ENCODE measurements around the gene ADAMTS3. TPM values are rescaled to one million over a fixed set of nuclear protein-coding genes. Genes with fewer than 3 reads are reported as not detected.

The ADAMTS3 gene
- total and polyA plus RNA-seq, 7 experiments from 2014 or later = 0.07 TPM; not detected in 6

DNA sequence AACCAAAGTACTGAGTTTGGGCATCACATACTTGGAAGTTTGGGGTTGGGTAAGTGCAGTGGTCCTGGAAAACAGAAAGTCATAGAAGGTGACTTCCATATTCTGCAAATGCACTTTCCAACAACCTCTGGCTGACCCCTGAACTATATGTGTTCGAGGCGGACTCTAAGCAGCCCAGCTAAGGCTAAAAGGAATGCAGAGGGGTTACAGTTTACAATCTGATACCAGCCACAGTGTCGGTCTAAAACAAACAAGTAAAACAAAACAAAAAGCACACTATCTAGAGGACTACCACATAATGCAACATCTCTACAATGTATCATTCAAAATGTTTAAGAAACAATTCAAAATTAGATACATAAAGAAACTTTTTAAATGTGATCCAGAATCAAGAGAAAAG, 185.6 kb downstream of the ADAMTS3 start:
- ChIA-PET CTCF (no interaction called here), POLR2A (no interaction called here)
- peaks cover 0 to 8% (median 0%) of the 10 kb centered on the region in 5 donors for H3K27me3 Mint-ChIP-seq
- H3K27ac Mint-ChIP-seq = no peak overlapping the region
- ATAC-seq = no peak
- H3K4me1 ChIP-seq (ENCODE audit: control insufficient read depth in 2 of 2, insufficient read depth in 2 of 2, low read length in 2 of 2) = no peaks in the 10 kb centered on the region
- H3K4me1 Mint-ChIP-seq = no peaks in the 10 kb centered on the region
- no peak overlapping the region for H3K4me3 ChIP-seq (ENCODE audit: low read length)
- intact Hi-C loops (cut with micrococcal nuclease) = no loop called here
- H3K9me3 Mint-ChIP-seq = no peaks in the 10 kb centered on the region
- no peaks in the 10 kb centered on the region for H3K27me3 ChIP-seq (ENCODE audit: control insufficient read depth in 2 of 2, insufficient read depth in 2 of 2, low read length in 2 of 2)
- H3K36me3 Mint-ChIP-seq = no peaks in the 10 kb centered on the region
- H3K36me3 ChIP-seq (ENCODE audit: control insufficient read depth in 2 of 3, insufficient read depth in 3 of 3, low read length in 3 of 3) = no peaks in the 10 kb centered on the region
- H3K27ac ChIP-seq (ENCODE audit: low read depth, low read length) = no peak overlapping the region
- no peak overlapping the region for H3K4me3 Mint-ChIP-seq
- no peaks in the 10 kb centered on the region for H3K9me3 ChIP-seq (ENCODE audit: control insufficient read depth in 2 of 3, low read length in 3 of 3)
- no peak for DNase-seq

DNA sequence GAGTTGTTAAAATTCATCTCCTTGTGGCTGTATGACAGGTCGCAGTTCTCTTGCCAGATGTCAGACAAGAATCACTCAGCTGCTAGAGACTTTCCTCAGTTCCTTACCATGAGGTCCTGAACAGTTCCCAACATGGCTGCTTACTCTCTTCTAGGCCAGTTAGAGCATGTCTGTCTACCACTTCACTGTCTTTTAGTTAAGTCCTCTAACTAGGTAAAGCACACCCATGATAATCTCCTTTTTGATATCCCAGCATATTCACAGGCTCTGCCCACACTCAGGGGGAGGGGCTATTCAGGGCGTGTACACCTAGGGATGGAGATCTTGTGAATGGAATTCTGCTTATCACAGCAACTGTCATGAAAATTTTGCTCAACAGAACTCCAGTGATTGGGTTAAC, 190.1 kb downstream of the ADAMTS3 start:
- H3K27me3 ChIP-seq (ENCODE audit: control insufficient read depth in 2 of 2, insufficient read depth in 2 of 2, low read length in 2 of 2) = no peaks in the 10 kb centered on the region
- Mint-ChIP-seq H3K27me3 (peaks cover 0 to 8% (median 0%) of the 10 kb centered on the region in 5 donors), H3K4me1 (no peaks in the 10 kb centered on the region), H3K27ac (no peak overlapping the region), H3K9me3 (no peaks in the 10 kb centered on the region), H3K36me3 (no peaks in the 10 kb centered on the region), H3K4me3 (no peak overlapping the region)
- ChIA-PET POLR2A (no interaction called here), CTCF (no interaction called here)
- no peaks in the 10 kb centered on the region for H3K9me3 ChIP-seq (ENCODE audit: control insufficient read depth in 2 of 3, low read length in 3 of 3)
- H3K36me3 ChIP-seq (ENCODE audit: control insufficient read depth in 2 of 3, insufficient read depth in 3 of 3, low read length in 3 of 3) = no peaks in the 10 kb centered on the region
- H3K4me1 ChIP-seq (ENCODE audit: control insufficient read depth in 2 of 2, insufficient read depth in 2 of 2, low read length in 2 of 2) = no peaks in the 10 kb centered on the region
- no peak overlapping the region for H3K27ac ChIP-seq (ENCODE audit: low read depth, low read length)
- DNase-seq (no peak), ATAC-seq (no peak)
- no peak overlapping the region for H3K4me3 ChIP-seq (ENCODE audit: low read length)
- intact Hi-C loops (cut with micrococcal nuclease) = no loop called here

DNA sequence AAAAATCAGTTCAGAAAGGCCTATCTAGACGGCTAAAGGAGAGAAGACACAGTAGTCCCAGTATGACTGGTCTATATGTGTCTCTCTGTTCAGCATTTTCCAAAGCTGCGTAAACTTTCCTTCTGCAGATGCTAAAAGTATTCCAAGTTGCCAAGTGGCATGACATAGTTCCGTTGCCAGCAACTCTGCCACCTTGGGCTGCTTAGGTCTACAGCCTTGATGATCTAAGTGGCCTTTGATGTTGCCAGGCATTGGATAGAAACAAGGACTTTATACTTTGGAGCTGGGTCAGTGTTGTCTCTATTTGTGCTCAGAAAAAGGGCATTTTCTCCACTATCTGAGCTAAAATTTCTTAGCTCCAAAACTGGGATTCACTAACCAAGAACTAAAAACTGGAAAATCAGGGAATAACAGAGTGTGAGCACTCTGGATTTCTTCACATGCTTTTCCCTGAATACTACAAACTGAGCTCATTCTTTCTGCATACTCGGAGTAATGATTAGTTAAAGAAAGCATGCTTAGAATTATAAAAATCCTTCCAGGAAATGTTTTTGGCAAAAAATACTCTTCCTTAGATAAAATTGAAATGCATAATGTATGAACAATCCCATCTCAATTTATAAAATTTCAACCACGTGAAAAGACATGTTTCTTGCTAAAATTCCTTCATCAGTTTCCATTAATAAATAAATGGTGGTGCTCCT, 191.4 kb downstream of the ADAMTS3 start:
- H3K27me3 Mint-ChIP-seq = peaks cover 0 to 8% (median 0%) of the 10 kb centered on the region in 5 donors
- ChIA-PET CTCF (no interaction called here), POLR2A (no interaction called here)
- no peaks in the 10 kb centered on the region for H3K9me3 ChIP-seq (ENCODE audit: control insufficient read depth in 2 of 3, low read length in 3 of 3)
- H3K36me3 Mint-ChIP-seq = no peaks in the 10 kb centered on the region
- ATAC-seq (no peak), DNase-seq (no peak)
- no peaks in the 10 kb centered on the region for H3K27me3 ChIP-seq (ENCODE audit: control insufficient read depth in 2 of 2, insufficient read depth in 2 of 2, low read length in 2 of 2)
- H3K27ac ChIP-seq (ENCODE audit: low read depth, low read length) = no peak overlapping the region
- no peak overlapping the region for H3K4me3 Mint-ChIP-seq
- H3K4me1 ChIP-seq (ENCODE audit: control insufficient read depth in 2 of 2, insufficient read depth in 2 of 2, low read length in 2 of 2) = no peaks in the 10 kb centered on the region
- H3K9me3 Mint-ChIP-seq = no peaks in the 10 kb centered on the region
- intact Hi-C loops (cut with micrococcal nuclease) = no loop called here
- H3K4me1 Mint-ChIP-seq = no peaks in the 10 kb centered on the region
- no peak overlapping the region for H3K4me3 ChIP-seq (ENCODE audit: low read length)
- no peak overlapping the region for H3K27ac Mint-ChIP-seq
- no peaks in the 10 kb centered on the region for H3K36me3 ChIP-seq (ENCODE audit: control insufficient read depth in 2 of 3, insufficient read depth in 3 of 3, low read length in 3 of 3)

DNA sequence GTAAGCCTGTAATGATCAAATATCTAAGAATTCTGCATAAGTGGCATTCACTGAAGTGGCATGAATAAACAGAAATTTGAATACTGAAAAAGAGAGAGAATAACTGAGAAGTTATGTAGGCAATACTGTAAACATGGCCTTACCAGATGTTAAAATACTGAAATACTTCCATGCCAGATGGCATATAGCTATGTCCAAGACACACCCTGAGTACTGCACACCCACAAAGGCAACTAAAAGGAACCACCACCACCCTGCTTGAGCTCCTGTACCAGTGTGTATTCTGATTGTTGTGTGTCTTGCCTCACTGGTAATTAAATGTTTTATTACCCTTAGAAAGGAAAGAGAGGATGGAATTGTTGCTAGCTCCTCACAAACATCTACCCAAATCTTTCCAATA, 192.1 kb downstream of the ADAMTS3 start:
- Histone ChIP-seq H3K9me3 (ENCODE audit: control insufficient read depth in 2 of 3, low read length in 3 of 3) (no peaks in the 10 kb centered on the region), H3K27me3 (ENCODE audit: control insufficient read depth in 2 of 2, insufficient read depth in 2 of 2, low read length in 2 of 2) (no peaks in the 10 kb centered on the region), H3K36me3 (ENCODE audit: control insufficient read depth in 2 of 3, insufficient read depth in 3 of 3, low read length in 3 of 3) (no peaks in the 10 kb centered on the region), H3K4me3 (ENCODE audit: low read length) (no peak overlapping the region), H3K4me1 (ENCODE audit: control insufficient read depth in 2 of 2, insufficient read depth in 2 of 2, low read length in 2 of 2) (no peaks in the 10 kb centered on the region), H3K27ac (ENCODE audit: low read depth, low read length) (no peak overlapping the region)
- POLR2A ChIA-PET = no interaction called here
- DNase-seq = no peak
- ATAC-seq = no peak
- Mint-ChIP-seq H3K27me3 (peaks cover 0 to 8% (median 0%) of the 10 kb centered on the region in 5 donors), H3K36me3 (no peaks in the 10 kb centered on the region), H3K4me3 (no peak overlapping the region), H3K9me3 (no peaks in the 10 kb centered on the region), H3K27ac (no peak overlapping the region), H3K4me1 (no peaks in the 10 kb centered on the region)
- CTCF ChIA-PET = no interaction called here
- intact Hi-C loops (cut with micrococcal nuclease) = no loop called here

- Mint-ChIP-seq H3K9me3 (no peaks in the 10 kb centered on the region), H3K4me1 (peaks cover 0 to 3% (median 0%) of the 10 kb centered on the region in 7 donors), H3K36me3 (no peaks in the 10 kb centered on the region), H3K4me3 (no peak overlapping the region), H3K27ac (peak overlapping the region in 1 of 9 donors; percentile 19), H3K27me3 (peaks cover 0 to 3% (median 0%) of the 10 kb centered on the region in 5 donors)
- DNase-seq (no peak), ATAC-seq (no peak)
- Histone ChIP-seq H3K4me3 (ENCODE audit: low read length) (no peak overlapping the region), H3K27me3 (ENCODE audit: control insufficient read depth in 2 of 2, insufficient read depth in 2 of 2, low read length in 2 of 2) (no peaks in the 10 kb centered on the region), H3K27ac (ENCODE audit: low read depth, low read length) (no peak overlapping the region), H3K4me1 (ENCODE audit: control insufficient read depth in 2 of 2, insufficient read depth in 2 of 2, low read length in 2 of 2) (no peaks in the 10 kb centered on the region), H3K36me3 (ENCODE audit: control insufficient read depth in 2 of 3, insufficient read depth in 3 of 3, low read length in 3 of 3) (no peaks in the 10 kb centered on the region), H3K9me3 (ENCODE audit: control insufficient read depth in 2 of 3, low read length in 3 of 3) (no peaks in the 10 kb centered on the region)
- ChIA-PET CTCF (no interaction called here), POLR2A (no interaction called here)
- intact Hi-C loops (cut with micrococcal nuclease) = no loop called here
These were observed 193.8 kb downstream of the ADAMTS3 start for GRCh38 chr4:72375073-72375736.

- Mint-ChIP-seq H3K27me3 (no peaks in the 10 kb centered on the region), H3K4me1 (peaks cover 0 to 3% (median 0%) of the 10 kb centered on the region in 7 donors), H3K4me3 (no peak overlapping the region), H3K36me3 (no peaks in the 10 kb centered on the region), H3K27ac (no peak overlapping the region), H3K9me3 (no peaks in the 10 kb centered on the region)
- ATAC-seq = no peak
- CTCF ChIA-PET = interaction anchor here (0.7 kb wide), 1 partner anchor 44 kb away, joined by 13 read pairs; no protein-coding TSS in a partner anchor
- POLR2A ChIA-PET = no interaction called here
- intact Hi-C loops (cut with micrococcal nuclease) = no loop called here
- no peak for DNase-seq
- Histone ChIP-seq H3K36me3 (ENCODE audit: control insufficient read depth in 2 of 3, insufficient read depth in 3 of 3, low read length in 3 of 3) (no peaks in the 10 kb centered on the region), H3K9me3 (ENCODE audit: control insufficient read depth in 2 of 3, low read length in 3 of 3) (no peaks in the 10 kb centered on the region), H3K27ac (ENCODE audit: low read depth, low read length) (no peak overlapping the region), H3K27me3 (ENCODE audit: control insufficient read depth in 2 of 2, insufficient read depth in 2 of 2, low read length in 2 of 2) (no peaks in the 10 kb centered on the region), H3K4me1 (ENCODE audit: control insufficient read depth in 2 of 2, insufficient read depth in 2 of 2, low read length in 2 of 2) (no peaks in the 10 kb centered on the region), H3K4me3 (ENCODE audit: low read length) (no peak overlapping the region)
These were observed 194.9 kb downstream of the ADAMTS3 start for GRCh38 chr4:72374159-72374558.

- intact Hi-C loops (cut with micrococcal nuclease) = no loop called here
- H3K27me3 ChIP-seq (ENCODE audit: control insufficient read depth in 2 of 2, insufficient read depth in 2 of 2, low read length in 2 of 2) = no peaks in the 10 kb centered on the region
- POLR2A ChIA-PET = no interaction called here
These were observed 202.4 kb downstream of the ADAMTS3 start for GRCh38 chr4:72366601-72367000.

More at GRCh38 chr4:72366601-72367000, 202.4 kb downstream of the ADAMTS3 start:
- Mint-ChIP-seq H3K36me3 (no peaks in the 10 kb centered on the region), H3K4me1 (peaks cover 0 to 3% (median 0%) of the 10 kb centered on the region in 7 donors), H3K27me3 (no peaks in the 10 kb centered on the region), H3K4me3 (no peak overlapping the region), H3K9me3 (peaks cover 0 to 2% (median 0%) of the 10 kb centered on the region in 11 donors), H3K27ac (no peak overlapping the region)
- Histone ChIP-seq H3K4me1 (ENCODE audit: control insufficient read depth in 2 of 2, insufficient read depth in 2 of 2, low read length in 2 of 2) (no peaks in the 10 kb centered on the region), H3K9me3 (ENCODE audit: control insufficient read depth in 2 of 3, low read length in 3 of 3) (no peaks in the 10 kb centered on the region), H3K4me3 (ENCODE audit: low read length) (no peak overlapping the region), H3K36me3 (ENCODE audit: control insufficient read depth in 2 of 3, insufficient read depth in 3 of 3, low read length in 3 of 3) (no peaks in the 10 kb centered on the region), H3K27ac (ENCODE audit: low read depth, low read length) (no peak overlapping the region)
- CTCF ChIA-PET = no interaction called here
- DNase-seq (no peak), ATAC-seq (no peak)
